ENCODE results near the gene HYOU1.
"Not testable (repeated sequence)": the region's sequence is repeated elsewhere in the genome, so short reads cannot be mapped to it uniquely, and the experiment has no call there.

The HYOU1 gene

DNA sequence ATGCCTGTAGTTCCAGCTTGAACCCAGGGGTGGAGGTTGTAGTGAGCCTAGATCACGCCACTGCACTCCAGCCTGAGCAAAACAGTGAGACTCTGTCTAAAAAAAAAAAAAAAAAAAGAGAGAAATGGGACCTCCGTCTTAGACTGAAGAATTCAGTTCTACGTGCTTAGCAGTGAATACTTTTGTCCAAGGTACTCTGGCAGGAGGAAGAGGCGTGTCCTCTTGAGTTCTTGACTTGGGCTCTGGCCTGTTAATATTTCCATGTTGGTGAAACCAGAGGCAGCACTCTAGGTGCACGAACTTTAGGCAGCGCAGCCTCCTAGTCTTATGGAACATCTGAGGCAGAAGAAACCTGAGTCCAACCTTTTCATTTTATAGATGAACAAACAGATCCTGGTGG lies 30.1 kb upstream of the HYOU1 start:
- in situ Hi-C loops (cut with HindIII; ENCODE audit: low sequenced_read_pairs), result no loop called here

DNA sequence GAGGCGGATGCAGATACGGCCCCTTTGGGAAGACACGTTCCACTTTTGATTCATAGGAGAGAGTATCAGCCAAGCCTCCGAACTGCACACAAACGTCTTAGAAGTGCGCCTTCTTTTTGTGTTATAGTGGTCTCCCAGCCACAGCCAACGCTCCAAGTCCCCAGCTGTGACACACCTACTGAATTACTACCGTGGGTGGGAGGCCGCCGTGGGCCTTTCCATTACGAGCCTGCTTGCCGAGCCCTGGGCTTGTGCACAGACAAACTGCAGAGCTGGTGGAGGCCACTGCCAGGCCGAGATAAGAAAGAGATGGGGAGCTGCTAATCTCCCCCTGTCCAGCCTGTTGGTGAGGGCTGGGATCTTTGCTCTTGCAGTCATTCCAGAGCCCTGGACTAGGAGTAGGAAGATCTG lies 28.4 kb upstream of the HYOU1 start:
- in situ Hi-C loops (cut with HindIII; ENCODE audit: low sequenced_read_pairs), result no loop called here

GRCh38 chr11:119084663-119085436 lies 27.8 kb upstream of the HYOU1 start, which contains the start of gene HMBS:
Gene HMBS (plus strand): TSS chr11:119084881. CDS start chr11:119085034, 153 bp downstream.
- in situ Hi-C loops (cut with HindIII; ENCODE audit: low sequenced_read_pairs), result no loop called here

DNA sequence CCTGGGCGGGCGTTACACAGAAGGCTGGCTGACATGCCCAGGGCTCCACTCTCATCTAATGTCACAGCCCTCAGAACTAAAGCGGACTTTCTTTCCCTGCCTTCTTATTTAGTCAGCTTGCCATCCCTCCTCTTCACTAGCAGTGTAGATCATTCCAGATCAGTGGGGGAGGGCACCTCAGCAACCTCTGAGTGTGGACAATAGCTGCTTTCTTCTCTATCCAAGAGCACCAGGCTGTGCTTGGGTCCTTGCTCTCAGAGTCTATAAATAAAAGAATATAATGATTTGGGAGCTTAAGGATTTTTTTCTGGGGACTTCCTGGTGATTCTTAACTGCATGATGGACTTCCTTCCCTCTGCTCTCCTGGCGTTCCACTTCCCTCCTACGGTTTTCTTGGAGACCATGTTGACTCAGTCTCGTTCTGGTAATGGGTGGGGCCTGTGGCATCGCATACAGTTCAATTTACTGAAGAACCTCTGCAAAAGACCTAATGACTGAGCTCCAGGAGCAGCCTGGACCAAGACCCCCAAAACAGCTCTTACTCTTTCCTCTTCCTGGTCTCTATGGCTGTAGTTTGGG lies 24.8 kb upstream of the HYOU1 start:
- in situ Hi-C loops (cut with HindIII; ENCODE audit: low sequenced_read_pairs), result no loop called here

DNA sequence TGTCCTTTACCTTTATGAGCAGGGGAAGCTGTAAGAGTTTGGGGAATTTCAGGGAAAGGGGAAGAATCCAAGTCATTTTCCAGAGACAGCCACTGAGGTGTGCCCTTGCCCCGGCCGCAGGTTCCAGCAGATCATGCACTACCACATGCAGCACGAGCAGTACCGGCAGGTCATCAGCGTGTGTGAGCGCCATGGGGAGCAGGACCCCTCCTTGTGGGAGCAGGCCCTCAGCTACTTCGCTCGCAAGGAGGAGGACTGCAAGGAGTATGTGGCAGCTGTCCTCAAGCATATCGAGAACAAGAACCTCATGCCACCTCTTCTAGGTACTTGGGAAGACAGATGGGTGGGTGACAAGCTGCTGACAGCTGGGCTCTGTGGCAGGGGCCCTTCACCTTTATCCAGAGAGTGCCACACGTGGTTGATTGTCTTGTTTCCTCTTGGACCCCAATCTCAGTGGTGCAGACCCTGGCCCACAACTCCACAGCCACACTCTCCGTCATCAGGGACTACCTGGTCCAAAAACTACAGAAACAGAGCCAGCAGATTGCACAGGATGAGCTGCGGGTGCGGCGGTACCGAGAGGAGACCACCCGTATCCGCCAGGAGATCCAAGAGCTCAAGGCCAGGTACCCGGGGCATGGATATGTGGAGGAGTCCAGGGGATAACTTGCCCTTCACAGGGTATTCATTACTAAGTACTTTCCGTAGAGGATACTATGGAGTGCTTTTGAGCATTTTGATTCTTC lies 21.8 kb upstream of the HYOU1 start:
- in situ Hi-C loops (cut with HindIII; ENCODE audit: low sequenced_read_pairs), result no loop called here

- in situ Hi-C loops (cut with HindIII; ENCODE audit: low sequenced_read_pairs), result no loop called here
Observed at GRCh38 chr11:119077839-119078238, 20.8 kb upstream of the HYOU1 start.

GRCh38 chr11:119067371-119068222 lies 10.6 kb upstream of the HYOU1 start, which contains the start of gene VPS11:
Gene VPS11 (plus strand): TSS chr11:119067818. CDS start chr11:119067824, 6 bp downstream.
- in situ Hi-C loops (cut with HindIII; ENCODE audit: low sequenced_read_pairs), result no loop called here

DNA sequence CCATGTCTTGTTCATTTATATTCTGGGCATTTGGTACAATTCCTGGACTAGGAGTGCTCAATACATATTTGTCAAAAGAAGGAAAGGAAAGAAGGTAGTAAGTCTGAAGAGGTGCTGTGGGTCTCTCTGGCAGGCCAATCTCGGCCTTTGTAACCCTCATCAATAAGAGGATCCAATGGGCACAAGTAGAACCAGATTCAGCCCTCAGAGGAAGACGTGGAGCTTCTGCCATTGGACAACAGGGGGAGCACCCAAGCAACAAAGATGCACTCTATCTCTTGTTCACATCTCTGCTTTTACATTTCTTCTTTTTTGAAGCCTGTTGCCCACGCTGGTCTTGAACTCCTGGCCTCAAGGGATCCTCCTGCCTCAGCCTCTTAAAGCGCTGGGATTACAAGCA lies 8.4 kb upstream of the HYOU1 start:
- in situ Hi-C loops (cut with HindIII; ENCODE audit: low sequenced_read_pairs), result no loop called here

DNA sequence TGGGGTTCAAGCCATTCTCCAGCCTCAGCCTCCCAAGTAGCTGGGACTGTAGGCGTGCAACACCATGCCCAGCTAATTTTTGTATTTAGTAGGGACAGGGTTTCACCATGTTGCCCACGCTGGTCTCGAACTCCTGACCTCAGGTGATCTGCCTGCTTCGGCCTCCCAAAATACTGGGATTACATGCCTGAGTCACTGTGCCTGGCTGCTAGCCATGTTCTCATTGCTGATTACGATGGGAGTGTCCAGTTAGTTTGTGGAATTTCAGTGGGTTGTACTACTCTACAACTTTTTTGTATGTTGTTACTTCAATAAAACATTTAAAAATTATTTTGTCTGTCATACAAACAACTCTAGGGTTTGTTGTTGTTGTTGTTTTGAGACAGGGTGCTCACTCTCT lies 5.8 kb upstream of the HYOU1 start:
- in situ Hi-C loops (cut with HindIII; ENCODE audit: low sequenced_read_pairs), result no loop called here

DNA sequence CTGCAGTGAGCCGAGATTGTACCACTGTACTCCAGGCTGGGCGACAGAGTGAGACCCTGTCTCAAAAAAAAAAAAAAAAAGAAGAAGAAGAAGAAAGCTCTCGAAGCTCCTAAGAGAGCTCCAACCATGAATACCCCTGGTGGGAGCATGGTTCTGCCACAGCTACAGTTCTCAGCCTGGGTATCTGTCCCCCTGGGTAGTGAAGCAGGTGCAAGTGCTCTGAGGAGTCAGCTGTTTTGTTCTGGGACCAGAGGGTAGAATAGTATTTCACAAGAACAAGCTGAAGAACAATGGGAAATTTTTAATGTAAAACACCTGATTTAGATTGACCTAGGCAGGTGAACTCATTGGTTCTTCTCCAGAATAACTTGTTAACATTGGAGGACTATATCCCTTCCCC lies 4.3 kb upstream of the HYOU1 start:
- in situ Hi-C loops (cut with HindIII; ENCODE audit: low sequenced_read_pairs), result no loop called here

- in situ Hi-C loops (cut with HindIII; ENCODE audit: low sequenced_read_pairs), result not testable (repeated sequence)
Observed at GRCh38 chr11:119059128-119059527, 2.1 kb upstream of the HYOU1 start.

GRCh38 chr11:119056421-119056999 lies 495 bp downstream of the HYOU1 start:
- in situ Hi-C loops (cut with HindIII; ENCODE audit: low sequenced_read_pairs), result no loop called here

DNA sequence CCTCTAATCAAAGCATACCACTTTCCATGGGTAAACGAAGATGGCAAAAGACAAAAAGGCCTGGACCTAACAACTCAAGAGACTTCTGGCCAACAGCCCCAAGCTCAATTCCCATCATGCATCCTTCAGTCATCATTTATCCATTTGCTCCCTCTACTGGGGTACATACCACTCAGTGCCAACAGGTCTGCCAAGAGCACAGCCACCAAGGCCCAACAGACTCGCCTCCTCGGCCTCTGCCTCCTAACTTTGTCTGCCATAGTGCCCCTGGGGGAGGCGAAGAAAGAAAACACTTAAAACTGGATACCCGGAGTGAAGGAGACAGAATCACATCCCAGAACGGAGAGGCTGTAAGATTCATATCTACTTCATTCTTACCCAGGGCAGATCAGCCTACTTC lies 1.1 kb downstream of the HYOU1 start:
- in situ Hi-C loops (cut with HindIII; ENCODE audit: low sequenced_read_pairs), result no loop called here

- in situ Hi-C loops (cut with HindIII; ENCODE audit: low sequenced_read_pairs), result no loop called here
Observed at GRCh38 chr11:119054418-119054817, 2.6 kb downstream of the HYOU1 start.

DNA sequence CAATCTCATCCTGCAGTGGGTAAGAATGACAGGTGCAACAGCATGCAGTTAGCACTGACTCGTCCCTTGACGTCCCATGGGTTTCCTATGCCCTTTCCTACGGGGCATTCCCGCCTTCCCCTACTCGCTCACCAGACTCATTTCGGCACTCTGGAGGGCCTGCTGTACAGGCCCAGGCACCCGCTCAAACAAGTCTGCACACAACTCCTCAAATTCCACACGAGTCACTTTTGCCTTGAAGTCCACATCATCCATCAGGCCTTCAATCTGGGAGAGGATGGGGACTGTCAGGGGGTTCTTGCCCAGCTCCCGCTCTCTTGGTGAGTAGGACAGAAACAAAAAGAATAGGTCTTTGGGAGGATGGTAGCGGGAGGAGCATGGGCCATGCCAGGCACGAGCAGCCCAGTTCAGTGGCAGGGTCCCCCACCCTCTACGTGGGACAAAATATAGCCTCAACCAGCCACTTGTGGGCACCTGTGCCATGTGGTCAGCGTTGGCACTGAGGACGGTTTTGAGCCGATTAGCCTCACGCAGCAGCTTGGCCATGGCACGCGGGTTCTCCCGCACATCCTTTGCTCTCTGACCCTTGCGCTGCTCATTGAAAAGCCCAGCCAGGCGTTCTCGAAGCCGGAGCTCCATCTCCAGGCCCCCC lies 4.7 kb downstream of the HYOU1 start:
- in situ Hi-C loops (cut with HindIII; ENCODE audit: low sequenced_read_pairs), result no loop called here

- in situ Hi-C loops (cut with HindIII; ENCODE audit: low sequenced_read_pairs), result no loop called here
Observed at GRCh38 chr11:119051440-119052162, 5.4 kb downstream of the HYOU1 start.

DNA sequence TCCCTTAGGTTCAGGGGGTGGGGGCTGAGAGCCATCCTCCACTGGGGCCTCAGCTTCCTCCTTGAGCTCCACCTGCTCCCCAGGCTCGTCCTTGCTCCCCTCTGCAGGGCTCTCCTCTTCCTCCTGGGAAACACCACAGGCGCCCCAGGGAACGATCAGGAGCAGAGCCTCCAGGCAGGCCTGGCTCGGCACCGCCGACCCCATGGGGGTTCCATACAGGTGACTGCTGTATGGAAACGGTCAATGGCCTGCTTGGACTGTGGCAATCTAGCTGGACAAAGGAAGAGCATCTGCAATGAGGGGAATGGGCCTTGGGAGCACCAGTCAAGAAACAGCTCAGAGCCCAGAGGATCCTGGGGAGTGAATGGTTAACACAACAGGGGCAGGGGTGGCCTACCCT lies 7.9 kb downstream of the HYOU1 start:
- in situ Hi-C loops (cut with HindIII; ENCODE audit: low sequenced_read_pairs), result no loop called here

- in situ Hi-C loops (cut with HindIII; ENCODE audit: low sequenced_read_pairs), result no loop called here
Observed at GRCh38 chr11:119048644-119049043, 8.4 kb downstream of the HYOU1 start.

DNA sequence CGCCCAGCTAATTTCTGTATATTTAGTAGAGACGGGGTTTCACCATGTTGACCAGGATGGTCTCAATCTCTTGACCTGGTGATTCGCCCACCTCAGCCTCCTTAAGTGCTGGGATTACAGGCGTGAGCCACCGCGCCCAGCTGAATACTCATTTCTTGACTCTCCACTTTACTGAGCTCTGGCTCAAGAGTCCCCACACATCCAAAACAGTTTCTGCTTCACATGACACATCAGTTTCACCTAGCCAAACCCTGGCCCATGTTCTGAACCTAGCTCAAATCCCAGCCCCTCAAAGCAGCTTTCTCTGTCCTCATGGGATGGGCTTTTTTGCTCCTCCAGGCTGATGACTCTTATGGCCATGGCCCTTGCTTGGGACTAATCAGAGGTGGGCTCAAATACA lies 9.8 kb downstream of the HYOU1 start:
- in situ Hi-C loops (cut with HindIII; ENCODE audit: low sequenced_read_pairs), result no loop called here

Data from DLD1 (cell line).